GM12875 (cell line): ENCODE data around the gene ADGRB3.

Experiments used
- H3K4me3 ChIP-seq: one replicate; pipeline ENCODE4 v1.5.1; 2011; ENCODE audit warnings: low read depth, low read length, control low read depth
- CTCF ChIP-seq: IDR thresholded peaks from 2 replicates; pipeline ENCODE4 v1.5.1; 2011; ENCODE audit warnings: low read depth, mild to moderate bottlenecking, control low read depth, inconsistent platforms, low read length, moderate library complexity, borderline replicate concordance; ENCODE audit not compliant: insufficient read depth

Gene ADGRB3

GRCh38 chr6:69122407-69122773 lies 487.3 kb downstream of the ADGRB3 start:
- no peak overlapping the region for H3K4me3 ChIP-seq
- no peak for TF ChIP-seq CTCF

- TF ChIP-seq CTCF, result no peak
- H3K4me3 ChIP-seq, result no peak overlapping the region
Observed at GRCh38 chr6:69128411-69128810, 493.3 kb downstream of the ADGRB3 start.

- TF ChIP-seq CTCF, result no peak
- H3K4me3 ChIP-seq, result no peak overlapping the region
Observed at GRCh38 chr6:69129046-69129445, 494.0 kb downstream of the ADGRB3 start.

- H3K4me3 ChIP-seq, result no peak overlapping the region
- TF ChIP-seq CTCF, result no peak
Observed at GRCh38 chr6:69135927-69136326, 500.8 kb downstream of the ADGRB3 start.

- no peak overlapping the region for H3K4me3 ChIP-seq
- TF ChIP-seq CTCF, result no peak
Observed at GRCh38 chr6:69138148-69138547, 503.1 kb downstream of the ADGRB3 start.

GRCh38 chr6:69138893-69139494 lies 503.9 kb downstream of the ADGRB3 start:
- H3K4me3 ChIP-seq, result no peak overlapping the region
- no peak for TF ChIP-seq CTCF

GRCh38 chr6:69145062-69145461 lies 510.0 kb downstream of the ADGRB3 start:
- TF ChIP-seq CTCF, result no peak
- H3K4me3 ChIP-seq, result no peak overlapping the region
